GM12801 (cell line): Measurements from ENCODE around the gene FAM167B.

Experiments
- CTCF ChIP-seq: IDR thresholded peaks from one replicate; pipeline ENCODE4 v1.5.1; 2011; ENCODE audit warnings: control low read depth; ENCODE audit not compliant: insufficient read length; ENCODE audit errors: extremely low read depth

The FAM167B gene

GRCh38 chr1:32247452-32247851, 430 bp downstream of the FAM167B start:
- no peak for TF ChIP-seq CTCF

GRCh38 chr1:32247983-32248889, 1.2 kb downstream of the FAM167B start:
- peak; percentile 11 for TF ChIP-seq CTCF

GRCh38 chr1:32249831-32250525, 3.0 kb downstream of the FAM167B start:
- TF ChIP-seq CTCF: no peak

GRCh38 chr1:32250893-32251716, 4.1 kb downstream of the FAM167B start, which contains the start of gene LCK:
Gene LCK (plus strand): TSS chr1:32251265. CDS start chr1:32274330, 23,065 bp downstream.
- no peak for TF ChIP-seq CTCF

GRCh38 chr1:32255072-32256071, 8.3 kb downstream of the FAM167B start:
- no peak for TF ChIP-seq CTCF

GRCh38 chr1:32256473-32257226, 9.6 kb downstream of the FAM167B start:
- TF ChIP-seq CTCF: no peak
